Effector memory CD4-positive, alpha-beta T cell (primary cell): Measurements from ENCODE around the gene PRR18.

ENCODE experiments used
- DNase-seq, 3 donors: peaks; one replicate each; pipeline ENCODE4 v3.0.0-alpha.2; 2020
- H3K27ac ChIP-seq: 2 replicates; pipeline ENCODE4 v1.7.0; 2013; ENCODE audit warnings: mild to moderate bottlenecking, low read length, moderate library complexity; ENCODE audit not compliant: insufficient read depth, poor library complexity, severe bottlenecking
- H3K27me3 ChIP-seq: replicated peaks from 2 replicates; pipeline ENCODE4 v1.7.0; 2013; ENCODE audit warnings: mild to moderate bottlenecking, low read length; ENCODE audit not compliant: insufficient read depth, control insufficient read depth, poor library complexity, severe bottlenecking
- H3K36me3 ChIP-seq: 2 replicates; pipeline ENCODE4 v1.7.0; 2013; ENCODE audit warnings: mild to moderate bottlenecking, low read length, moderate library complexity; ENCODE audit not compliant: control insufficient read depth, insufficient read depth
- H3K4me1 ChIP-seq: 2 replicates; pipeline ENCODE4 v1.7.0; 2013; ENCODE audit warnings: low read length, mild to moderate bottlenecking; ENCODE audit not compliant: control insufficient read depth, insufficient read depth, poor library complexity, severe bottlenecking
- H3K4me3 ChIP-seq: 2 replicates; pipeline ENCODE4 v1.7.0; 2013; ENCODE audit warnings: low read length, low read depth, mild to moderate bottlenecking; ENCODE audit not compliant: insufficient read depth, poor library complexity, severe bottlenecking
- H3K9me3 ChIP-seq: 2 replicates; pipeline ENCODE4 v1.7.0; 2013; ENCODE audit warnings: mild to moderate bottlenecking, low read length, moderate library complexity; ENCODE audit not compliant: control insufficient read depth
- total RNA-seq, 3 donors: gene quantifications; one replicate each; lab custom pipeline; 2026; lab: John Stamatoyannopoulos, UW

Gene PRR18
- 0 reads per million in 3 donors for total RNA-seq

GRCh38 chr6:166308033-166308768 is at the start of gene PRR18:
Gene PRR18, minus strand, starts transcription at chr6:166308392. Its CDS starts 250 bp downstream, at chr6:166308142.
- no peak within 1 kb of the TSS for H3K27ac ChIP-seq
- peaks cover 13% of the 10 kb centered on the region for H3K4me1 ChIP-seq
- H3K36me3 ChIP-seq, result no peaks in the 10 kb centered on the region
- H3K4me3 ChIP-seq, result peak within 1 kb of the TSS; percentile 36
- no peaks in the 10 kb centered on the region for H3K9me3 ChIP-seq
- H3K27me3 ChIP-seq, result peaks cover 20% of the 10 kb centered on the region
- DNase-seq, result no peak

DNA sequence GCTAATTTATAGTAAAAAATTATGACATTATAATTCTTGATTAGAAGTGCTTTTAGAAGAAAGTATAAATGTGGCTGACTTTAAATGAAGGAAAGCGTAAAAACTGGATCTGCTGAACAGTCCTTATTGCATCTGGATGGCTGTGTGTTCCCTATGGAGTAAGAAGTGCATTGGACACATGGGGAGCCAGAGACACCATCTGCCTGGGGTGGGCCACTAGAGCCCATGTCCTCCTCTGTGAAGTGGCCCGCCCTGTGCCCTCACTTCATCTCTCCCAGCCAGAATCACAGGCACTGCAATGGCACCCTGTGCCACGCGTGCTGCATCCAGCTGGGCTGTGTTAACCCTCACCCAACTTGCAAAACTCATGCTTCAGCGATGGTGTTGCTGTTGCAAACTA is 47.4 kb upstream of the PRR18 start:
- no peak for DNase-seq
- H3K27ac ChIP-seq, result no peak overlapping the region
- H3K4me3 ChIP-seq, result no peak overlapping the region
- no peaks in the 10 kb centered on the region for H3K4me1 ChIP-seq
- H3K36me3 ChIP-seq, result no peaks in the 10 kb centered on the region
- no peaks in the 10 kb centered on the region for H3K9me3 ChIP-seq
- no peaks in the 10 kb centered on the region for H3K27me3 ChIP-seq

DNA sequence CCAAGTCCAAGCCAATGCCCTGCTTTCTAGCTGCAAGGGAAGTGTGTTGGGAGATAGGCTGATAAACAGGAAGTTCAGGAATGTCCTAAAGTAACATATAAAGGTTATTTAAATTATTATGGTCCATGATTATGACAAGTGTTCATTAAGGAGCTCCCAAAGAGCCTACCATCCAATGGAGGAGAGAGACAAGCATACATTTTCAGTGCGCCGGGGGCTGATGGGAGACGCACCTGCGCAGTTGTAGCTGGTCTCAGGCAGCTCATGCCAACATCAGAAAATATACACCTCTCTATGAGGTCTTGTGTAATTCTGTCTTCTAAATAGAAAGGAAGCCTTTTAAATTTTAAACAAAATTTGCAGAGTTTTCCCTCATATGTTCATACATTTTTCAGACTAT is 46.8 kb upstream of the PRR18 start:
- H3K4me3 ChIP-seq, result no peak overlapping the region
- no peak overlapping the region for H3K27ac ChIP-seq
- DNase-seq, result no peak
- H3K4me1 ChIP-seq, result no peaks in the 10 kb centered on the region
- no peaks in the 10 kb centered on the region for H3K36me3 ChIP-seq
- no peaks in the 10 kb centered on the region for H3K27me3 ChIP-seq
- H3K9me3 ChIP-seq, result no peaks in the 10 kb centered on the region

DNA sequence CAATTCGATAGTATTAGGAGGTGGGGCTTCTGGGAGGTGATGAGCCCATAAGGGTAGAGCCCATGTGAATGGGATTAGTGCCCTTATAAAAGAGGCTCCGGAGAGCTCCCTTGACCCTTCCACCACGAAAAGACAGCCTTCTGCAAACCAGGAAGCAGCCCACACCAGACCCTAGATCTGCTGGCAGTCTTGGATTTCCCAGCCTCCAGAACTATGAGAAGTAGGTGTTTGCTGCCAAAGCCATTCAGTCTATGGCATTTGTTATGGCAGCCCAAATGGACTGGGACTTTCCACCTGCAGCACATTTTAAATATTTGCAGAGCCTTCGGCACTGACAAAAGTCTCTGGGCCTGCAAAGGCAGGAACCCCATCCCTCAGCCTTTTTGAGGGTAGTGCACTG is 46.0 kb upstream of the PRR18 start:
- Histone ChIP-seq H3K9me3 (no peaks in the 10 kb centered on the region), H3K36me3 (no peaks in the 10 kb centered on the region), H3K4me1 (no peaks in the 10 kb centered on the region), H3K27ac (no peak overlapping the region), H3K27me3 (no peaks in the 10 kb centered on the region), H3K4me3 (no peak overlapping the region)
- no peak for DNase-seq

GRCh38 chr6:166353507-166353906 is 45.3 kb upstream of the PRR18 start:
- H3K36me3 ChIP-seq, result no peaks in the 10 kb centered on the region
- H3K4me1 ChIP-seq, result no peaks in the 10 kb centered on the region
- H3K4me3 ChIP-seq, result no peak overlapping the region
- no peak overlapping the region for H3K27ac ChIP-seq
- no peaks in the 10 kb centered on the region for H3K27me3 ChIP-seq
- no peak for DNase-seq
- H3K9me3 ChIP-seq, result no peaks in the 10 kb centered on the region

DNA sequence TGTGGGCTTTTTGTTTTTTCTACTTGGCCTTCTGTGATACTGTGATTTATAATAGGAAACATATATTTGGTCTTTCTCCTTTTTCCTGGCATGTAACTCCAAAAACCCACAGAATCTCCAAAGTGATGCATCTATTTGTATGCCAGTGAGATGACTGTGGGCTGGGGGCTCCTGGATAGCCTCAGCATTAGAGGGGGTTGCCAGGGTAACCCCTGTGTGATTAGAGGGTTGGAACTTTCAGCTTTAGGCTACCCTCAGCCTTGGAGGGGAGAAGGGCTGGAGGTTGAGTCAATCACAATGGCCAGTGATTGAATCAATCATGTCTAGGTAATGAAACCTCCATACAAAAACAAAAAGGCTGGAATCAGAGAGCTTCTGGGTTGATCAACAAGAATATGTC is 44.7 kb upstream of the PRR18 start:
- Histone ChIP-seq H3K27ac (no peak overlapping the region), H3K36me3 (no peaks in the 10 kb centered on the region), H3K4me3 (no peak overlapping the region), H3K4me1 (no peaks in the 10 kb centered on the region), H3K9me3 (no peaks in the 10 kb centered on the region), H3K27me3 (no peaks in the 10 kb centered on the region)
- no peak for DNase-seq

- Histone ChIP-seq H3K27ac (no peak overlapping the region), H3K4me1 (no peaks in the 10 kb centered on the region), H3K36me3 (no peaks in the 10 kb centered on the region), H3K27me3 (no peaks in the 10 kb centered on the region), H3K4me3 (no peak overlapping the region), H3K9me3 (no peaks in the 10 kb centered on the region)
- DNase-seq, result no peak
Measured at GRCh38 chr6:166351715-166352285, 43.6 kb upstream of the PRR18 start.

GRCh38 chr6:166348305-166348949 is 40.2 kb upstream of the PRR18 start:
- DNase-seq, result no peak
- Histone ChIP-seq H3K4me1 (no peaks in the 10 kb centered on the region), H3K27ac (no peak overlapping the region), H3K27me3 (no peaks in the 10 kb centered on the region), H3K9me3 (no peaks in the 10 kb centered on the region), H3K36me3 (no peaks in the 10 kb centered on the region), H3K4me3 (no peak overlapping the region)

GRCh38 chr6:166346965-166347364 is 38.8 kb upstream of the PRR18 start:
- no peaks in the 10 kb centered on the region for H3K27me3 ChIP-seq
- no peaks in the 10 kb centered on the region for H3K36me3 ChIP-seq
- DNase-seq, result no peak
- H3K27ac ChIP-seq, result no peak overlapping the region
- no peak overlapping the region for H3K4me3 ChIP-seq
- no peaks in the 10 kb centered on the region for H3K9me3 ChIP-seq
- H3K4me1 ChIP-seq, result no peaks in the 10 kb centered on the region

GRCh38 chr6:166346449-166346848 is 38.3 kb upstream of the PRR18 start:
- Histone ChIP-seq H3K27me3 (no peaks in the 10 kb centered on the region), H3K4me3 (no peak overlapping the region), H3K27ac (no peak overlapping the region), H3K9me3 (no peaks in the 10 kb centered on the region), H3K4me1 (no peaks in the 10 kb centered on the region), H3K36me3 (no peaks in the 10 kb centered on the region)
- DNase-seq, result no peak
